ENCODE measurements around the gene STXBP6. TPM values are rescaled to one million over a fixed set of nuclear protein-coding genes. Genes with fewer than 3 reads are reported as not detected.

STXBP6 gene
- total and polyA plus RNA-seq, 2 of the 13 experiments (the other 11 are each of a cell fraction or from before 2014, with no cell fraction given), result 35.3 to 42.8 TPM

DNA sequence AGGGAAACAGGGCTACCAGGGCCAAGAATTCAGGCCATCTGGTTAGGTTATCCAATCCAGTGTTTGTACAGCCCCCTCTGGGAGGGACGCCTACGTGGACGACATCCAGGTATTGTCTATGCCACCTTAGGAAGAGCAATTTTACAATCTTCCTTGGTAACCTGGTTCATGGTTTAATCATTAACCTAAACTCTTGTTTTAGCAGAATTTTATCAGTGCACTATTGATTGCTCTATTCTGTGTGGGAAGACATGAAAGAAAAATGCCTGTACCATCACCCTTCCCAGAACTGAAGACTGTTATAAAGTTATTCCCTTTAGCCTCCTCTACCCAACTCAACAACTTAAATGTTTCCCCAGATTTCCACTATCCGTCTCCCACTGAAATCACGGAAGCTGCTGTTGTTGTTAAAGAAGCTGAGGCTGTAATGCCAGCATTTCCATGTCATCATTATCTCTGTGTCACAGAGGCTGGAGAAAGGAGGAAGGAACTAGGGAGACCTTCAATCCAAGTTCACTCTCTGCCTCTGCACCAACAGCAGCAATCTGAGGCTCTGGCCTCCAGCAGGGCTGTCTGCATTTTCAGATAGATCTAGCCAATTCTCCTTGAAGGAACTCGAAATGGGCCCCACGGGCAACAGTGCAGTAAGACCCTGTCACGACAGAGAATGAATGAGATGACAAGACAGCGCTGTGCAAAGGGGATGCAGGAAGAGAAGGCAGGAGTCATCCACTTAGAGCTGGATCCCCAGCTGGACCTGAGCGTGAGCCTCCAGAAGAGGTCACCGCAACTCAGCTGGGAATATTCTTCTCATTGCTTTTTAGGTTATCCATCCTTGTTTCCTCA lies 232.5 kb downstream of the STXBP6 start (continued):
- TF ChIP-seq, protein P1, sequence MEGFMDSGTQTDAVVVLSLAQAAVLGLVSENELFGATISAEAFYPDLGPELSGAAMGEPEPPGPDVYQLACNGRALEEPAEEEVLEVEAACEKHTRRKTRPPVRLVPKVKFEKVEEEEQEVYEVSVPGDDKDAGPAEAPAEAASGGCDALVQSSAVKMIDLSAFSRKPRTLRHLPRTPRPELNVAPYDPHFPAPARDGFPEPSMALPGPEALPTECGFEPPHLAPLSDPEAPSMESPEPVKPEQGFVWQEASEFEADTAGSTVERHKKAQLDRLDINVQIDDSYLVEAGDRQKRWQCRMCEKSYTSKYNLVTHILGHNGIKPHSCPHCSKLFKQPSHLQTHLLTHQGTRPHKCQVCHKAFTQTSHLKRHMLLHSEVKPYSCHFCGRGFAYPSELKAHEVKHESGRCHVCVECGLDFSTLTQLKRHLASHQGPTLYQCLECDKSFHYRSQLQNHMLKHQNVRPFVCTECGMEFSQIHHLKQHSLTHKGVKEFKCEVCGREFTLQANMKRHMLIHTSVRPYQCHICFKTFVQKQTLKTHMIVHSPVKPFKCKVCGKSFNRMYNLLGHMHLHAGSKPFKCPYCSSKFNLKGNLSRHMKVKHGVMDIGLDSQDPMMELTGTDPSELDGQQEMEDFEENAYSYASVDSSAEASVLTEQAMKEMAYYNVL (CRISPR knock-in tag; IDR thresholded peaks at IDR 0.05; ENCODE audit: borderline replicate concordance), result peak; percentile 92; the same call in 1 of the 2 replicates
- TF ChIP-seq, protein P2, sequence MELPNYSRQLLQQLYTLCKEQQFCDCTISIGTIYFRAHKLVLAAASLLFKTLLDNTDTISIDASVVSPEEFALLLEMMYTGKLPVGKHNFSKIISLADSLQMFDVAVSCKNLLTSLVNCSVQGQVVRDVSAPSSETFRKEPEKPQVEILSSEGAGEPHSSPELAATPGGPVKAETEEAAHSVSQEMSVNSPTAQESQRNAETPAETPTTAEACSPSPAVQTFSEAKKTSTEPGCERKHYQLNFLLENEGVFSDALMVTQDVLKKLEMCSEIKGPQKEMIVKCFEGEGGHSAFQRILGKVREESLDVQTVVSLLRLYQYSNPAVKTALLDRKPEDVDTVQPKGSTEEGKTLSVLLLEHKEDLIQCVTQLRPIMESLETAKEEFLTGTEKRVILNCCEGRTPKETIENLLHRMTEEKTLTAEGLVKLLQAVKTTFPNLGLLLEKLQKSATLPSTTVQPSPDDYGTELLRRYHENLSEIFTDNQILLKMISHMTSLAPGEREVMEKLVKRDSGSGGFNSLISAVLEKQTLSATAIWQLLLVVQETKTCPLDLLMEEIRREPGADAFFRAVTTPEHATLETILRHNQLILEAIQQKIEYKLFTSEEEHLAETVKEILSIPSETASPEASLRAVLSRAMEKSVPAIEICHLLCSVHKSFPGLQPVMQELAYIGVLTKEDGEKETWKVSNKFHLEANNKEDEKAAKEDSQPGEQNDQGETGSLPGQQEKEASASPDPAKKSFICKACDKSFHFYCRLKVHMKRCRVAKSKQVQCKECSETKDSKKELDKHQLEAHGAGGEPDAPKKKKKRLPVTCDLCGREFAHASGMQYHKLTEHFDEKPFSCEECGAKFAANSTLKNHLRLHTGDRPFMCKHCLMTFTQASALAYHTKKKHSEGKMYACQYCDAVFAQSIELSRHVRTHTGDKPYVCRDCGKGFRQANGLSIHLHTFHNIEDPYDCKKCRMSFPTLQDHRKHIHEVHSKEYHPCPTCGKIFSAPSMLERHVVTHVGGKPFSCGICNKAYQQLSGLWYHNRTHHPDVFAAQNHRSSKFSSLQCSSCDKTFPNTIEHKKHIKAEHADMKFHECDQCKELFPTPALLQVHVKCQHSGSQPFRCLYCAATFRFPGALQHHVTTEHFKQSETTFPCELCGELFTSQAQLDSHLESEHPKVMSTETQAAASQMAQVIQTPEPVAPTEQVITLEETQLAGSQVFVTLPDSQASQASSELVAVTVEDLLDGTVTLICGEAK (IDR thresholded peaks at IDR 0.05), result no peak
- TF ChIP-seq, protein P2 (CRISPR knock-in tag; IDR thresholded peaks at IDR 0.05), result no peak; the same call in 1 of the 2 replicates
- TF ChIP-seq NFYB (CRISPR knock-in tag; IDR thresholded peaks at IDR 0.05) (peak; percentile 64), SIN3A (IDR thresholded peaks at IDR 0.05; ENCODE audit: borderline replicate concordance, low read depth, low read length) (no peak), LCORL (IDR thresholded peaks at IDR 0.05) (no peak), LCORL (CRISPR knock-in tag; IDR thresholded peaks at IDR 0.05) (no peak; the same call in 1 of the 2 replicates), ZNF883 (CRISPR knock-in tag; IDR thresholded peaks at IDR 0.05; ENCODE audit: not compliant biosample characterization) (peak; percentile 17), GPN1 (CRISPR knock-in tag; IDR thresholded peaks at IDR 0.05; ENCODE audit: borderline replicate concordance) (no peak), HDAC6 (IDR thresholded peaks at IDR 0.05; ENCODE audit: low read depth, low read length) (no peak), PITX1 (CRISPR knock-in tag; IDR thresholded peaks at IDR 0.05) (no peak)

Data from HepG2 (cell line).